ENCODE results near the gene SPTBN5.

Gene SPTBN5

DNA sequence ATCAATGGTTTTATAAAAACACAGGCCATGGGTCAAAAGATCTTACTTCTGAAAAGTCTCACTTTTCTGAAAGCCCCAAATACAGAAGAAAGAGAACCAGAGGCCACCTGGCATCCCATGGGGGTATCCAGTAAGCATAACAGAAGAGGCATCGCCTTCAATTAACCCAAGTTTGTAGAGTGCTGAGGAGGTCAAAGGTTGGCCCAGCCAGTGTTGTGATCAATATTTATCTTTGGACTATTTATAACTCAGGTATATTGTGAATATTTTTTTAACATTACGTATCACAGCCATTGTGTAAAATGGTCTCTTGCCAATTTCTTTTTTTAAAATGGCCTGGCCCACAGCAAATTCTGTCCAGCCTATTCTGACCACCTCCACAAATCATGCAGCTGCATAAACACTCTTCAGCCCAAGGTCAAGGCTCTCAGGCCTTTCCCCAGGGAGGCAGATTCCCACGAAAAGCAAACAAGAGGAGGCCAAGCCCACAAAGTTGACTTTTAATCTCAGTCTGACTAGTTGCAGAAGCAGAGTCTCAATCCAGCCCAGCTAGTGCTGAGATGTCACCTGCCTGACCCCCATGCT is 26.2 kb upstream of the SPTBN5 start:
- Histone ChIP-seq H3K4me2 (ENCODE audit: low read length) (no peak overlapping the region), H3K79me2 (ENCODE audit: control insufficient read depth, low read length) (no peaks in the 10 kb centered on the region), H3K4me3 (ENCODE audit: low read length) (no peak overlapping the region), H3K9me2 (replicated peaks; ENCODE audit: control insufficient read depth, low read length) (no peaks in the 10 kb centered on the region), H3K9me3 (ENCODE audit: control insufficient read depth, insufficient read depth, low read length) (no peaks in the 10 kb centered on the region), H4K20me1 (ENCODE audit: control insufficient read depth, insufficient read depth, low read depth, low read length) (no peaks in the 10 kb centered on the region), H3K4me1 (ENCODE audit: control insufficient read depth, low read length) (no peaks in the 10 kb centered on the region), H3K36me3 (ENCODE audit: control insufficient read depth, low read length) (peaks cover 9% of the 10 kb centered on the region; the same call in 1 of the 2 replicates), H3K27ac (ENCODE audit: low read depth, low read length) (no peak overlapping the region), H3F3A (ENCODE audit: control insufficient read depth, insufficient read depth) (no peaks in the 10 kb centered on the region), H3K27me3 (ENCODE audit: control insufficient read depth, low read length) (no peaks in the 10 kb centered on the region)
- no peak for TF ChIP-seq EZH2phosphoT487 (IDR thresholded peaks at IDR 0.05; ENCODE audit: borderline replicate concordance, low read length)
- TF ChIP-seq CTCF (IDR thresholded peaks at IDR 0.05; ENCODE audit: low read depth, low read length, poor library complexity, severe bottlenecking) = no peak

GRCh38 chr15:41919201-41919820 is 25.5 kb upstream of the SPTBN5 start:
- Histone ChIP-seq H3F3A (ENCODE audit: control insufficient read depth, insufficient read depth) (no peaks in the 10 kb centered on the region), H3K9me3 (ENCODE audit: control insufficient read depth, insufficient read depth, low read length) (no peaks in the 10 kb centered on the region), H4K20me1 (ENCODE audit: control insufficient read depth, insufficient read depth, low read depth, low read length) (no peaks in the 10 kb centered on the region), H3K4me3 (ENCODE audit: low read length) (no peak overlapping the region), H3K27ac (ENCODE audit: low read depth, low read length) (no peak overlapping the region), H3K9me2 (replicated peaks; ENCODE audit: control insufficient read depth, low read length) (no peaks in the 10 kb centered on the region), H3K27me3 (ENCODE audit: control insufficient read depth, low read length) (no peaks in the 10 kb centered on the region), H3K79me2 (ENCODE audit: control insufficient read depth, low read length) (no peaks in the 10 kb centered on the region), H3K36me3 (ENCODE audit: control insufficient read depth, low read length) (peaks cover 9% of the 10 kb centered on the region; the same call in 1 of the 2 replicates), H3K4me2 (ENCODE audit: low read length) (no peak overlapping the region), H3K4me1 (ENCODE audit: control insufficient read depth, low read length) (no peaks in the 10 kb centered on the region)
- TF ChIP-seq EZH2phosphoT487 (IDR thresholded peaks at IDR 0.05; ENCODE audit: borderline replicate concordance, low read length) (no peak), CTCF (IDR thresholded peaks at IDR 0.05; ENCODE audit: low read depth, low read length, poor library complexity, severe bottlenecking) (no peak)

DNA sequence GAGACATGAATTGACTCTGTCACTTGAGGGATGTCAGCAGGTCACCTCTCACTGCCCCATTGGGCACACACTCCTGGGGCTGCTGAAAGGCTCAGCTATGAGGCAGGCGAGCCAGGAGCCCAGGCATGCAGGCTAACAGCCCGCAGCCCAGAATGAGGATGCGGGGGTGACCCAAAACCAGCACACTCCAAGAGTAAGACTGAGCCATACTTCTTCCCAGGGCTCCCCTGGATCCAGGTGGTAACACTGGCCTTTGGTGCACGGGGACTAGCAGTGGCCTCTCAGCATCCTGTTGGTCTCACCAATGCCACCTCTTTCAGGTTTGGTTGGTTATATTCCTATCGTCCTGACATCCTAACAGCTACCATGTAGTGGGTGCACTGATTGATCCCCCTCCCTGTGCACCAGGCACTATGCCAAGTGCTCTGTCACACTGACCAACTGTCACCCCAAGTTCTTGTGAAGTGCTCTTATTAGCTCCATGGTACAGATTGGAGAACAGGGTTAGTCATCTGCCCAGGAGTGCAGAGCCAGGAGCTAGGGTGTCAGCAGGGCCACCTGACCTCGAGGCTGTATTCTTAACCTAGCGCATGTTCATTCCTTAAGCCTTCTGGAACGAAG is 24.8 kb upstream of the SPTBN5 start:
- H3K27me3 ChIP-seq (ENCODE audit: control insufficient read depth, low read length) = no peaks in the 10 kb centered on the region
- peaks cover 9% of the 10 kb centered on the region; the same call in 1 of the 2 replicates for H3K36me3 ChIP-seq (ENCODE audit: control insufficient read depth, low read length)
- H3K79me2 ChIP-seq (ENCODE audit: control insufficient read depth, low read length) = no peaks in the 10 kb centered on the region
- no peaks in the 10 kb centered on the region for H3F3A ChIP-seq (ENCODE audit: control insufficient read depth, insufficient read depth)
- TF ChIP-seq EZH2phosphoT487 (IDR thresholded peaks at IDR 0.05; ENCODE audit: borderline replicate concordance, low read length) (no peak), CTCF (IDR thresholded peaks at IDR 0.05; ENCODE audit: low read depth, low read length, poor library complexity, severe bottlenecking) (no peak)
- H3K4me1 ChIP-seq (ENCODE audit: control insufficient read depth, low read length) = no peaks in the 10 kb centered on the region
- H4K20me1 ChIP-seq (ENCODE audit: control insufficient read depth, insufficient read depth, low read depth, low read length) = no peaks in the 10 kb centered on the region
- no peaks in the 10 kb centered on the region for H3K9me2 ChIP-seq (replicated peaks; ENCODE audit: control insufficient read depth, low read length)
- no peaks in the 10 kb centered on the region for H3K9me3 ChIP-seq (ENCODE audit: control insufficient read depth, insufficient read depth, low read length)
- no peak overlapping the region for H3K27ac ChIP-seq (ENCODE audit: low read depth, low read length)
- H3K4me3 ChIP-seq (ENCODE audit: low read length) = no peak overlapping the region
- H3K4me2 ChIP-seq (ENCODE audit: low read length) = no peak overlapping the region

All from DOHH2 (cell line).